Activated CD4-positive, alpha-beta T cell treated with anti-CD3 and anti-CD28 coated beads, Interleukin-2, amount 50 U/mL, for 4 hours (primary cell): ENCODE measurements around the gene SULT1C3.

Experiments used
- DNase-seq, 2 experiments: peaks; one replicate each; pipeline ENCODE4 v3.0.0-alpha.2; 2020

The SULT1C3 gene

GRCh38 chr2:108309903-108310302 is 70.1 kb downstream of the SULT1C3 start:
- DNase-seq, result no peak
